Measurements from ENCODE around the gene ROR2.

ROR2 gene

DNA sequence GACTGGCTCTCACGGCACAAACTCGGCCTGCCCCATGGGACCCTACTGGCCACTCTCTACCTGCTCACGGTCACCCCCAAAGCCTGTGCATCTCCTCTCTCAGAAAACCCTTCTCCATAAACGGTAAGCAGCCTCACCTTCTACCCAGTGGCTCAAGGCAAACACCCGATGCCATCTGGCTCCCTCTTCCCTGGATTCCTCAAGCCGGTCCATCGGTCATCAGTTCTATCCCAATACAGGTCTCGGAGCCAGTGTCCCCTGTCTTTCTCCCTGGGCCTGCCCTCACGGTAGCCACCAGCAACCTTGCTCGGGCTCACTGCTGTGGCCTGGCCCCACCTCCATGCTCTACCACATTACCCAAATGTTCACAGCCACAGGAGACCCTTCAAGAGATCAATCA is 134.1 kb downstream of the ROR2 start:
- TF ChIP-seq FOXP2 (optimal IDR thresholded peaks at IDR 0.05; ENCODE audit: borderline replicate concordance, extremely low read depth, extremely low read length, insufficient read depth) (no peak), POLR2AphosphoS5 (IDR thresholded peaks at IDR 0.05; ENCODE audit: low read depth, low read length) (no peak), SIN3A (IDR thresholded peaks at IDR 0.05; ENCODE audit: borderline replicate concordance, insufficient read depth, low read length) (no peak), TAF1 (IDR thresholded peaks at IDR 0.05; ENCODE audit: borderline replicate concordance, insufficient read depth, low read length) (no peak)
- TF ChIP-seq, protein P1, sequence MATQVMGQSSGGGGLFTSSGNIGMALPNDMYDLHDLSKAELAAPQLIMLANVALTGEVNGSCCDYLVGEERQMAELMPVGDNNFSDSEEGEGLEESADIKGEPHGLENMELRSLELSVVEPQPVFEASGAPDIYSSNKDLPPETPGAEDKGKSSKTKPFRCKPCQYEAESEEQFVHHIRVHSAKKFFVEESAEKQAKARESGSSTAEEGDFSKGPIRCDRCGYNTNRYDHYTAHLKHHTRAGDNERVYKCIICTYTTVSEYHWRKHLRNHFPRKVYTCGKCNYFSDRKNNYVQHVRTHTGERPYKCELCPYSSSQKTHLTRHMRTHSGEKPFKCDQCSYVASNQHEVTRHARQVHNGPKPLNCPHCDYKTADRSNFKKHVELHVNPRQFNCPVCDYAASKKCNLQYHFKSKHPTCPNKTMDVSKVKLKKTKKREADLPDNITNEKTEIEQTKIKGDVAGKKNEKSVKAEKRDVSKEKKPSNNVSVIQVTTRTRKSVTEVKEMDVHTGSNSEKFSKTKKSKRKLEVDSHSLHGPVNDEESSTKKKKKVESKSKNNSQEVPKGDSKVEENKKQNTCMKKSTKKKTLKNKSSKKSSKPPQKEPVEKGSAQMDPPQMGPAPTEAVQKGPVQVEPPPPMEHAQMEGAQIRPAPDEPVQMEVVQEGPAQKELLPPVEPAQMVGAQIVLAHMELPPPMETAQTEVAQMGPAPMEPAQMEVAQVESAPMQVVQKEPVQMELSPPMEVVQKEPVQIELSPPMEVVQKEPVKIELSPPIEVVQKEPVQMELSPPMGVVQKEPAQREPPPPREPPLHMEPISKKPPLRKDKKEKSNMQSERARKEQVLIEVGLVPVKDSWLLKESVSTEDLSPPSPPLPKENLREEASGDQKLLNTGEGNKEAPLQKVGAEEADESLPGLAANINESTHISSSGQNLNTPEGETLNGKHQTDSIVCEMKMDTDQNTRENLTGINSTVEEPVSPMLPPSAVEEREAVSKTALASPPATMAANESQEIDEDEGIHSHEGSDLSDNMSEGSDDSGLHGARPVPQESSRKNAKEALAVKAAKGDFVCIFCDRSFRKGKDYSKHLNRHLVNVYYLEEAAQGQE (IDR thresholded peaks at IDR 0.05; ENCODE audit: insufficient read depth in 1 of 2, low read depth in 2 of 2, low read length in 2 of 2) = no peak

DNA sequence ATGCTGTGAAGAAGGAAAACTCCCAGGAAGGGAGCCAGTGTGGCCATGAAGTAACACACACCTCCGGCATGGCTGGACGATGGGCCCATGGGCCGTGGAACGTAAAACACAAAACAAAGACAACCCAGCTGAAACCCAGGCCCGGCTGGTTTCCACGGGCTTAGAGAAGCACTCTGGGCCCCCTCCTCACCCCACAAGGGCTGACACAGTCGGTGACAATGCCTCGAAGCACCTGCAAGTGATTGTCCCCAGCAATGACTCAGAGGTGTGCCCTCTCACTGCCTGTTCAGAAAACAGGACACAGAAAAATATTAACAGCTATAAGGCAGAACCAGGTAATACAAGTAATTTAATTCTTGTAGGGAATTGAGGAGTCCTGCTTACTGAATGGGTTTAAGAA is 135.3 kb downstream of the ROR2 start:
- TF ChIP-seq, protein P1 (IDR thresholded peaks at IDR 0.05; ENCODE audit: insufficient read depth in 1 of 2, low read depth in 2 of 2, low read length in 2 of 2) = no peak
- TF ChIP-seq FOXP2 (optimal IDR thresholded peaks at IDR 0.05; ENCODE audit: borderline replicate concordance, extremely low read depth, extremely low read length, insufficient read depth) = no peak
- TF ChIP-seq TAF1 (IDR thresholded peaks at IDR 0.05; ENCODE audit: borderline replicate concordance, insufficient read depth, low read length) = no peak
- TF ChIP-seq POLR2AphosphoS5 (IDR thresholded peaks at IDR 0.05; ENCODE audit: low read depth, low read length) = no peak
- TF ChIP-seq SIN3A (IDR thresholded peaks at IDR 0.05; ENCODE audit: borderline replicate concordance, insufficient read depth, low read length) = no peak

DNA sequence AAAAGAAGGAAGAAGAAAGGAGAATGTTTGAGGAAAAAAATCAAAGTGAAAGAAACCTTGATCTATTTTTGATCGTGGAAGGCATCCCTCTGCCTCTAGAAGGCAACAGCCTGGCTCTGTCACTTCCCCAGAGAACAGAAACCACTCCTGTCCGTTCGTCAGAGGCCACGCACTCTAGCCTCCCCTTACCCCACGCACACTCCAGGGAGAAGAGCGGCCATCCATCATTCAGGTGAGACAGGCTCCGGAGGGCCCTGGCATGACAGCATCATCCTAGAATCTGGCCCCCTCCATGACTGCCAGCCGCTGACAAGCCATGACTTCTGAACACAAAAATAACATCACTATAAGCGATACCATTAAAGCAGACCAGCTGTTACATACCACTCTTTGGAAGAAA is 135.8 kb downstream of the ROR2 start:
- TF ChIP-seq, protein P1 (IDR thresholded peaks at IDR 0.05; ENCODE audit: insufficient read depth in 1 of 2, low read depth in 2 of 2, low read length in 2 of 2) = no peak
- no peak for TF ChIP-seq POLR2AphosphoS5 (IDR thresholded peaks at IDR 0.05; ENCODE audit: low read depth, low read length)
- TF ChIP-seq TAF1 (IDR thresholded peaks at IDR 0.05; ENCODE audit: borderline replicate concordance, insufficient read depth, low read length) = no peak
- no peak for TF ChIP-seq SIN3A (IDR thresholded peaks at IDR 0.05; ENCODE audit: borderline replicate concordance, insufficient read depth, low read length)
- no peak for TF ChIP-seq FOXP2 (optimal IDR thresholded peaks at IDR 0.05; ENCODE audit: borderline replicate concordance, extremely low read depth, extremely low read length, insufficient read depth)

DNA sequence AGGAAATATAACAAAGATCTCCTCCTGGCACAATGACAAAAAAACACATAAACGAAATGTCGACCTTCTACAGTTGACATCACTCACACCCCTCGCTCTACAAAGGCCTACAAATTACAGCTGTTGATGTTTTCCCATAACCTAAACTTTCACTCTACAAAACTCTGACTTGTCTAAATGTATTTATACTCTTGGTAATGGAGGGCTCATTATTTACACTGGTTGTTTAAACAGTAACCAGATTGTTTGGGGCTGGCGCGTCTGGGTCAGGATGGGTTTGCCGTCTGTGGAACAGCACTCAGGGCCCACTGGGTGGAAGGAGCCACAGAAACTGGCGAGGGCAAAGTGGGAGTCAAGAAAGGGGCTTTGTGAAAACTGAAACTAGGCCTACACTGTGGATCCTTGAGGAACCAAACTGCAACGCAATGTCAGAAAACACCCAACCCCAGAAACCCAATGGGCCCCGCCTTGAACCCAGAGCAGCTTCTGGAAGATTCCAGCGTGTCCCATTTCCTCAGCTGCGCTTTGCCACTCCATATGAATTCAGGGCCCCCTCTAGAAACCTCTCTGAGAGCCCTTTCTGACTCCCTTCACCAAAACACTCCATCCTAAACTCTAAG is 136.7 kb downstream of the ROR2 start:
- TF ChIP-seq, protein P1 (IDR thresholded peaks at IDR 0.05; ENCODE audit: insufficient read depth in 1 of 2, low read depth in 2 of 2, low read length in 2 of 2) = no peak
- TF ChIP-seq SIN3A (IDR thresholded peaks at IDR 0.05; ENCODE audit: borderline replicate concordance, insufficient read depth, low read length) = no peak
- TF ChIP-seq FOXP2 (optimal IDR thresholded peaks at IDR 0.05; ENCODE audit: borderline replicate concordance, extremely low read depth, extremely low read length, insufficient read depth) = no peak
- no peak for TF ChIP-seq POLR2AphosphoS5 (IDR thresholded peaks at IDR 0.05; ENCODE audit: low read depth, low read length)
- no peak for TF ChIP-seq TAF1 (IDR thresholded peaks at IDR 0.05; ENCODE audit: borderline replicate concordance, insufficient read depth, low read length)
